ENCODE data around the gene LINGO1.

The LINGO1 gene

GRCh38 chr15:77608774-77609173, 23.9 kb downstream of the LINGO1 start:
- no peaks in the 10 kb centered on the region for H3K9me3 ChIP-seq (replicated peaks in 1 of 2; ENCODE audit: control insufficient read depth in 2 of 2, insufficient read depth in 1 of 2, low read depth in 1 of 2, low read length in 2 of 2)
- H2BK15ac ChIP-seq (ENCODE audit: low read length) = peak overlapping the region; percentile 84
- H3K27ac ChIP-seq (replicated peaks; ENCODE audit: low read length) = no peak overlapping the region
- no peak for DNase-seq (ENCODE audit: low spot score)
- no peak overlapping the region for H4K91ac ChIP-seq (ENCODE audit: low read depth, low read length, poor library complexity)
- H2AK5ac ChIP-seq (ENCODE audit: low read depth, low read length) = no peak overlapping the region
- H3K27me3 ChIP-seq (ENCODE audit: control insufficient read depth in 3 of 3, insufficient read depth in 3 of 3, low read depth in 1 of 3, low read length in 3 of 3) = no peaks in the 10 kb centered on the region
- no peak overlapping the region for H2BK12ac ChIP-seq (ENCODE audit: low read length)
- peaks cover 56 to 60% of the 10 kb centered on the region in 2 donors for H3K4me1 ChIP-seq (ENCODE audit: control insufficient read depth in 2 of 2, insufficient read depth in 1 of 2, low read depth in 1 of 2, low read length in 2 of 2)
- no peak overlapping the region for H3K14ac ChIP-seq (ENCODE audit: low read length)
- H3K36me3 ChIP-seq (replicated peaks in 1 of 2; ENCODE audit: control insufficient read depth in 2 of 2, insufficient read depth in 2 of 2, low read length in 2 of 2) = peaks cover 2 to 4% of the 10 kb centered on the region in 2 donors
- H3K79me1 ChIP-seq (ENCODE audit: low read depth, low read length) = no peaks in the 10 kb centered on the region
- no peak overlapping the region for H3K4me2 ChIP-seq (ENCODE audit: insufficient read depth, low read length, poor library complexity, severe bottlenecking)
- H2BK5ac ChIP-seq (ENCODE audit: low read length) = no peak overlapping the region
- H2BK120ac ChIP-seq (ENCODE audit: low read depth, low read length) = no peak overlapping the region
- no peak overlapping the region for H4K8ac ChIP-seq (ENCODE audit: low read depth, low read length)
- no peak overlapping the region for H3K4me3 ChIP-seq (ENCODE audit: low read length in 2 of 2)
- H3K9ac ChIP-seq (ENCODE audit: low read depth, low read length, poor library complexity) = no peak overlapping the region
- H3K23ac ChIP-seq (ENCODE audit: low read depth, low read length, poor library complexity) = no peak overlapping the region
- H2AFZ ChIP-seq (ENCODE audit: low read length) = no peak overlapping the region
- H3K18ac ChIP-seq (ENCODE audit: low read length) = peak overlapping the region; percentile 21
- no peak overlapping the region for H3K4ac ChIP-seq (ENCODE audit: low read length)
- no CpG with 5 or more reads among the region's 6 CpGs for WGBS, 2 donors (ENCODE audit: extremely low coverage in 2 of 2, insufficient read length in 2 of 2, insufficient replicate concordance in 1 of 2)

- Histone ChIP-seq H3K4me1 (ENCODE audit: control insufficient read depth in 2 of 2, insufficient read depth in 1 of 2, low read depth in 1 of 2, low read length in 2 of 2) (peaks cover 59 to 63% of the 10 kb centered on the region in 2 donors), H3K9me3 (replicated peaks in 1 of 2; ENCODE audit: control insufficient read depth in 2 of 2, insufficient read depth in 1 of 2, low read depth in 1 of 2, low read length in 2 of 2) (no peaks in the 10 kb centered on the region), H3K4ac (ENCODE audit: low read length) (no peak overlapping the region), H3K27ac (replicated peaks; ENCODE audit: low read length) (no peak overlapping the region), H2AK5ac (ENCODE audit: low read depth, low read length) (peak overlapping the region; percentile 56), H2BK120ac (ENCODE audit: low read depth, low read length) (no peak overlapping the region), H2BK5ac (ENCODE audit: low read length) (peak overlapping the region; percentile 90), H3K79me1 (ENCODE audit: low read depth, low read length) (no peaks in the 10 kb centered on the region), H4K91ac (ENCODE audit: low read depth, low read length, poor library complexity) (no peak overlapping the region), H3K4me2 (ENCODE audit: insufficient read depth, low read length, poor library complexity, severe bottlenecking) (no peak overlapping the region), H3K4me3 (ENCODE audit: low read length in 2 of 2) (no peak overlapping the region), H2BK15ac (ENCODE audit: low read length) (peak overlapping the region; percentile 71), H3K18ac (ENCODE audit: low read length) (peak overlapping the region; percentile 88), H2BK12ac (ENCODE audit: low read length) (peak overlapping the region; percentile 53), H3K36me3 (replicated peaks in 1 of 2; ENCODE audit: control insufficient read depth in 2 of 2, insufficient read depth in 2 of 2, low read length in 2 of 2) (peaks cover under 1% of the 10 kb centered on the region in 2 donors), H2AFZ (ENCODE audit: low read length) (peak overlapping the region; percentile 27), H3K27me3 (ENCODE audit: control insufficient read depth in 3 of 3, insufficient read depth in 3 of 3, low read depth in 1 of 3, low read length in 3 of 3) (no peaks in the 10 kb centered on the region), H3K9ac (ENCODE audit: low read depth, low read length, poor library complexity) (no peak overlapping the region), H4K8ac (ENCODE audit: low read depth, low read length) (no peak overlapping the region), H3K23ac (ENCODE audit: low read depth, low read length, poor library complexity) (no peak overlapping the region), H3K14ac (ENCODE audit: low read length) (no peak overlapping the region)
- no peak for DNase-seq (ENCODE audit: low spot score)
- no CpG with 5 or more reads among the region's 5 CpGs for WGBS, 2 donors (ENCODE audit: extremely low coverage in 2 of 2, insufficient read length in 2 of 2, insufficient replicate concordance in 1 of 2)
These were observed 24.8 kb downstream of the LINGO1 start for GRCh38 chr15:77607894-77608261.

- Histone ChIP-seq H4K91ac (ENCODE audit: low read depth, low read length, poor library complexity) (no peak overlapping the region), H3K36me3 (replicated peaks in 1 of 2; ENCODE audit: control insufficient read depth in 2 of 2, insufficient read depth in 2 of 2, low read length in 2 of 2) (no peaks in the 10 kb centered on the region), H3K4me1 (ENCODE audit: control insufficient read depth in 2 of 2, insufficient read depth in 1 of 2, low read depth in 1 of 2, low read length in 2 of 2) (peaks cover 59 to 63% of the 10 kb centered on the region in 2 donors), H3K18ac (ENCODE audit: low read length) (peak overlapping the region; percentile 88), H2BK15ac (ENCODE audit: low read length) (peak overlapping the region; percentile 71), H3K4ac (ENCODE audit: low read length) (no peak overlapping the region), H3K27ac (replicated peaks; ENCODE audit: low read length) (peak overlapping the region; percentile 1), H2BK5ac (ENCODE audit: low read length) (peak overlapping the region; percentile 90), H3K23ac (ENCODE audit: low read depth, low read length, poor library complexity) (no peak overlapping the region), H3K4me3 (ENCODE audit: low read length in 2 of 2) (no peak overlapping the region), H2BK12ac (ENCODE audit: low read length) (peak overlapping the region; percentile 53), H3K79me1 (ENCODE audit: low read depth, low read length) (no peaks in the 10 kb centered on the region), H3K9me3 (replicated peaks in 1 of 2; ENCODE audit: control insufficient read depth in 2 of 2, insufficient read depth in 1 of 2, low read depth in 1 of 2, low read length in 2 of 2) (no peaks in the 10 kb centered on the region), H3K4me2 (ENCODE audit: insufficient read depth, low read length, poor library complexity, severe bottlenecking) (no peak overlapping the region), H3K27me3 (ENCODE audit: control insufficient read depth in 3 of 3, insufficient read depth in 3 of 3, low read depth in 1 of 3, low read length in 3 of 3) (no peaks in the 10 kb centered on the region), H3K14ac (ENCODE audit: low read length) (no peak overlapping the region), H2BK120ac (ENCODE audit: low read depth, low read length) (no peak overlapping the region), H3K9ac (ENCODE audit: low read depth, low read length, poor library complexity) (peak overlapping the region; percentile 13), H4K8ac (ENCODE audit: low read depth, low read length) (no peak overlapping the region), H2AFZ (ENCODE audit: low read length) (peak overlapping the region; percentile 27), H2AK5ac (ENCODE audit: low read depth, low read length) (peak overlapping the region; percentile 56)
- WGBS, 2 donors (ENCODE audit: extremely low coverage in 2 of 2, insufficient read length in 2 of 2, insufficient replicate concordance in 1 of 2) = no CpG with 5 or more reads among the region's 17 CpGs
- DNase-seq (ENCODE audit: low spot score) = no peak
These were observed 25.4 kb downstream of the LINGO1 start for GRCh38 chr15:77607111-77607893.

- Histone ChIP-seq H2AK5ac (ENCODE audit: low read depth, low read length) (peak overlapping the region; percentile 36), H3K23ac (ENCODE audit: low read depth, low read length, poor library complexity) (no peak overlapping the region), H2BK5ac (ENCODE audit: low read length) (no peak overlapping the region), H2AFZ (ENCODE audit: low read length) (peak overlapping the region; percentile 27), H3K14ac (ENCODE audit: low read length) (no peak overlapping the region), H2BK12ac (ENCODE audit: low read length) (peak overlapping the region; percentile 80), H3K27me3 (ENCODE audit: control insufficient read depth in 3 of 3, insufficient read depth in 3 of 3, low read depth in 1 of 3, low read length in 3 of 3) (no peaks in the 10 kb centered on the region), H4K8ac (ENCODE audit: low read depth, low read length) (no peak overlapping the region), H2BK120ac (ENCODE audit: low read depth, low read length) (peak overlapping the region; percentile 52), H2BK15ac (ENCODE audit: low read length) (peak overlapping the region; percentile 72), H3K4ac (ENCODE audit: low read length) (no peak overlapping the region), H3K9ac (ENCODE audit: low read depth, low read length, poor library complexity) (no peak overlapping the region), H3K4me2 (ENCODE audit: insufficient read depth, low read length, poor library complexity, severe bottlenecking) (no peak overlapping the region), H3K79me1 (ENCODE audit: low read depth, low read length) (no peaks in the 10 kb centered on the region), H3K4me1 (ENCODE audit: control insufficient read depth in 2 of 2, insufficient read depth in 1 of 2, low read depth in 1 of 2, low read length in 2 of 2) (peaks cover 59 to 63% of the 10 kb centered on the region in 2 donors), H3K18ac (ENCODE audit: low read length) (peak overlapping the region; percentile 83), H3K36me3 (replicated peaks in 1 of 2; ENCODE audit: control insufficient read depth in 2 of 2, insufficient read depth in 2 of 2, low read length in 2 of 2) (no peaks in the 10 kb centered on the region), H4K91ac (ENCODE audit: low read depth, low read length, poor library complexity) (no peak overlapping the region), H3K4me3 (ENCODE audit: low read length in 2 of 2) (no peak overlapping the region), H3K9me3 (replicated peaks in 1 of 2; ENCODE audit: control insufficient read depth in 2 of 2, insufficient read depth in 1 of 2, low read depth in 1 of 2, low read length in 2 of 2) (no peaks in the 10 kb centered on the region), H3K27ac (replicated peaks; ENCODE audit: low read length) (no peak overlapping the region)
- DNase-seq (ENCODE audit: low spot score) = no peak
- no CpG with 5 or more reads among the region's 16 CpGs for WGBS, 2 donors (ENCODE audit: extremely low coverage in 2 of 2, insufficient read length in 2 of 2, insufficient replicate concordance in 1 of 2)
These were observed 26.3 kb downstream of the LINGO1 start for GRCh38 chr15:77606142-77607034.

Data from neuronal stem cell (in vitro differentiated cells).